Uterus (tissue), 4 donors: ENCODE results near the gene INSRR. TPM values are rescaled to one million over a fixed set of nuclear protein-coding genes. Genes with fewer than 3 reads are reported as not detected.

Experiments used
- DNase-seq, 2 donors: peaks; one replicate each; pipeline ENCODE4 v3.0.0-alpha.2; 2019 to 2020
- H3K27ac ChIP-seq, 2 donors: fragments of 200-600 bp; sonication (generic); 1 replicate in 1 of 2; 2 replicates in 1 of 2; pipeline ENCODE4 v1.5.1; 2016 to 2018
- H3K27me3 ChIP-seq, 2 donors: fragments of 200-600 bp; sonication (generic); one replicate each; pipeline ENCODE4 v1.5.1; 2018 to 2019; ENCODE audit warnings: control low read depth in 1 of 2
- H3K36me3 ChIP-seq, 2 donors: fragments of 200-600 bp; sonication (generic); one replicate each; pipeline ENCODE4 v1.5.1; 2019; ENCODE audit warnings: control low read depth in 1 of 2
- H3K4me1 ChIP-seq, 2 donors: fragments of 200-600 bp; sonication (generic); one replicate each; pipeline ENCODE4 v1.5.1; 2018 to 2019; ENCODE audit warnings: control low read depth in 1 of 2
- H3K4me3 ChIP-seq, 2 donors: fragments of 200-600 bp; sonication (generic); 1 replicate in 1 of 2; 2 replicates in 1 of 2; pipeline ENCODE4 v1.5.1; 2018 to 2019; ENCODE audit warnings: mild to moderate bottlenecking in 1 of 2
- H3K9me3 ChIP-seq, 2 donors: fragments of 200-600 bp; sonication (generic); one replicate each; pipeline ENCODE4 v1.5.1; 2019; ENCODE audit warnings: control low read depth in 1 of 2
- CTCF ChIP-seq, 4 experiments: fragments of 200-600 bp in 2 of 4; fragments of 450-650 bp in 2 of 4; sonication (generic) in 2 of 4; IDR thresholded peaks; one replicate each; pipeline ENCODE4 v1.5.1; 2016 to 2019; ENCODE audit warnings: antibody characterized with exemption in 4 of 4, mild to moderate bottlenecking in 2 of 4, moderate library complexity in 1 of 4
- POLR2A ChIP-seq, 2 donors: fragments of 450-650 bp; IDR thresholded peaks; one replicate each; pipeline ENCODE4 v1.6.1; 2016; ENCODE audit warnings: antibody characterized with exemption in 2 of 2, mild to moderate bottlenecking in 1 of 2, moderate library complexity in 1 of 2
- intact Hi-C: fragments of 100-400 bp; cut with DNase I; formaldehyde crosslinking; loops from one replicate; pipeline ENCODE4 v1.15.1; 2023; ENCODE audit warnings: low total_unique reads
- total RNA-seq, 4 donors: library from RNA; depleted of rRNA in 3 of 4; stranded (reverse); fragments of >200 nt in 3 of 4; gene quantifications; one replicate each; pipeline versions ENCODE4 v1.1.0 to v1.2.4, GENCODE V29; 2014 to 2023
- donor health status: DM: yes; HTN: yes; CAD: no.

INSRR gene
- total RNA-seq, 4 donors from 2014 or later, result 1.2 TPM; not detected in 3

GRCh38 chr1:156900896-156901589 is 42.1 kb upstream of the INSRR start:
- no peaks in the 10 kb centered on the region for H3K9me3 ChIP-seq
- no peak for DNase-seq
- intact Hi-C loops, result no loop called here
- no peak for TF ChIP-seq POLR2A (IDR thresholded peaks at IDR 0.05)
- no peak for TF ChIP-seq CTCF (IDR thresholded peaks at IDR 0.05)
- H3K4me3 ChIP-seq, result no peak overlapping the region
- H3K27me3 ChIP-seq, result no peaks in the 10 kb centered on the region
- H3K4me1 ChIP-seq, result peaks cover 0 to 11% of the 10 kb centered on the region in 2 donors
- peak overlapping the region; percentile 42 to 64 for H3K27ac ChIP-seq
- H3K36me3 ChIP-seq, result no peaks in the 10 kb centered on the region

GRCh38 chr1:156899956-156900718 is 41.2 kb upstream of the INSRR start:
- no peak overlapping the region for H3K4me3 ChIP-seq
- TF ChIP-seq POLR2A (IDR thresholded peaks at IDR 0.05) (no peak), CTCF (IDR thresholded peaks at IDR 0.05) (no peak)
- peak overlapping the region; percentile 42 to 97 for H3K27ac ChIP-seq
- peaks cover 0 to 11% of the 10 kb centered on the region in 2 donors for H3K4me1 ChIP-seq
- intact Hi-C loops, result no loop called here
- no peaks in the 10 kb centered on the region for H3K36me3 ChIP-seq
- H3K9me3 ChIP-seq, result no peaks in the 10 kb centered on the region
- DNase-seq, result no peak
- no peaks in the 10 kb centered on the region for H3K27me3 ChIP-seq

- Histone ChIP-seq H3K9me3 (no peaks in the 10 kb centered on the region), H3K4me1 (peaks cover 0 to 11% of the 10 kb centered on the region in 2 donors), H3K27me3 (no peaks in the 10 kb centered on the region), H3K4me3 (no peak overlapping the region), H3K36me3 (no peaks in the 10 kb centered on the region), H3K27ac (peak overlapping the region; percentile 90 to 97)
- no peak for TF ChIP-seq POLR2A (IDR thresholded peaks at IDR 0.05)
- no peak for TF ChIP-seq CTCF (IDR thresholded peaks at IDR 0.05)
- DNase-seq, result no peak
- intact Hi-C loops, result no loop called here
Observed at GRCh38 chr1:156898971-156899664, 40.2 kb upstream of the INSRR start.

GRCh38 chr1:156898161-156898566 is 39.2 kb upstream of the INSRR start:
- no peak overlapping the region for H3K4me3 ChIP-seq

More at GRCh38 chr1:156898161-156898566, 39.2 kb upstream of the INSRR start:
- Histone ChIP-seq H3K27ac (peak overlapping the region; percentile 90 to 97), H3K9me3 (no peaks in the 10 kb centered on the region), H3K36me3 (no peaks in the 10 kb centered on the region), H3K27me3 (peaks cover 0 to 4% of the 10 kb centered on the region in 2 donors), H3K4me1 (peaks cover 0 to 12% of the 10 kb centered on the region in 2 donors)
- intact Hi-C loops, result no loop called here
- no peak for TF ChIP-seq CTCF (IDR thresholded peaks at IDR 0.05)
- no peak for TF ChIP-seq POLR2A (IDR thresholded peaks at IDR 0.05)
- peak; percentile 47 to 60 for DNase-seq
